ENCODE results near the gene RFTN1. TPM values are rescaled to one million over a fixed set of nuclear protein-coding genes. Genes with fewer than 3 reads are reported as not detected.
A peak's percentile ranks its signal among the peaks of the same experiment; 100 is the strongest.

RFTN1 gene
- total and polyA plus RNA-seq, 2 donors (not counting 1 experiment from before 2014, with no cell fraction given): 35.1 to 35.5 TPM

- no peak overlapping the region for H3K27ac ChIP-seq (ENCODE audit: insufficient read depth, low read length)
- no peak overlapping the region for H2AFZ ChIP-seq (ENCODE audit: low read length)
- no peak for DNase-seq (ENCODE audit: low read depth in 2 of 2)
- H3K4me3 ChIP-seq (replicated peaks in 1 of 4; ENCODE audit: control extremely low read depth in 1 of 4, insufficient read depth in 1 of 4, low read depth in 3 of 4, low read length in 4 of 4): no peak overlapping the region
- H3K4me1 ChIP-seq (ENCODE audit: control insufficient read depth, extremely low read depth, insufficient read depth, low read length): peaks cover 18% of the 10 kb centered on the region
- no peak overlapping the region for H3K4me2 ChIP-seq (ENCODE audit: extremely low read depth, insufficient read depth, low read length)
- peaks cover 2% of the 10 kb centered on the region for H3K79me2 ChIP-seq (ENCODE audit: control insufficient read depth, insufficient read depth, low read length)
- H3K9ac ChIP-seq (ENCODE audit: insufficient read depth, low read length): no peak overlapping the region
- H4K20me1 ChIP-seq (ENCODE audit: control insufficient read depth, extremely low read depth, insufficient read depth, low read length): no peaks in the 10 kb centered on the region
- no peak for TF ChIP-seq EZH2 (IDR thresholded peaks at IDR 0.05; ENCODE audit: low read length, missing control alignments)
- no peaks in the 10 kb centered on the region for H3K27me3 ChIP-seq (ENCODE audit: control insufficient read depth, insufficient read depth, low read length)
- H3K9me3 ChIP-seq (ENCODE audit: control insufficient read depth, insufficient read depth, low read depth, low read length): no peaks in the 10 kb centered on the region
- H3K36me3 ChIP-seq (ENCODE audit: control insufficient read depth, insufficient read depth, low read length): no peaks in the 10 kb centered on the region
Observed at GRCh38 chr3:16444344-16444743, 69.2 kb downstream of the RFTN1 start.

DNA sequence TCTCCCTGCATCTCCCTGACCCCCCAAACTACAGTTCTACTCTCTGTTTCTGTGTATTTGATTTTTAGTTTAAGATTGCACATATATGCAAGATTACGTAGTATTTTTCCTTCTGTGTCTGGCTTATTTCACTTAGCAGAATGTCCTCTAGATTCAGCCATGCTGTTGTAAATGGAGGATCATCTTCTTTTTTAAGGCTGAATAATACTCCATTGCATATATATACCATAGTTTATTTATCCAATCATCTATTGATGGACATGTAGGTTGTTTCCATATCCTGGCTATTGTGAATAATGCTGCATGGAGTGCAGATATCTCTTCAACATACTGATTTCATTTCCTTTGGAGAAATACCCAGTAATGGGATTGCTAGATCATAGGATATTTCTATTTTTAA, 70.8 kb downstream of the RFTN1 start:
- Histone ChIP-seq H3K4me1 (ENCODE audit: control insufficient read depth, extremely low read depth, insufficient read depth, low read length) (peaks cover 9% of the 10 kb centered on the region), H3K4me3 (replicated peaks in 1 of 4; ENCODE audit: control extremely low read depth in 1 of 4, insufficient read depth in 1 of 4, low read depth in 3 of 4, low read length in 4 of 4) (no peak overlapping the region), H4K20me1 (ENCODE audit: control insufficient read depth, extremely low read depth, insufficient read depth, low read length) (no peaks in the 10 kb centered on the region), H3K27me3 (ENCODE audit: control insufficient read depth, insufficient read depth, low read length) (no peaks in the 10 kb centered on the region), H3K27ac (ENCODE audit: insufficient read depth, low read length) (no peak overlapping the region), H3K36me3 (ENCODE audit: control insufficient read depth, insufficient read depth, low read length) (no peaks in the 10 kb centered on the region), H3K4me2 (ENCODE audit: extremely low read depth, insufficient read depth, low read length) (no peak overlapping the region), H3K79me2 (ENCODE audit: control insufficient read depth, insufficient read depth, low read length) (peaks cover 2% of the 10 kb centered on the region), H3K9me3 (ENCODE audit: control insufficient read depth, insufficient read depth, low read depth, low read length) (no peaks in the 10 kb centered on the region), H3K9ac (ENCODE audit: insufficient read depth, low read length) (no peak overlapping the region), H2AFZ (ENCODE audit: low read length) (no peak overlapping the region)
- TF ChIP-seq EZH2 (IDR thresholded peaks at IDR 0.05; ENCODE audit: low read length, missing control alignments): no peak
- no peak for TF ChIP-seq CTCF (conservative IDR thresholded peaks at IDR 0.05 in 1 of 2, IDR thresholded peaks at IDR 0.05 in 1 of 2; ENCODE audit: low read depth in 1 of 2, low read length in 2 of 2)
- DNase-seq (ENCODE audit: low read depth in 2 of 2): no peak

DNA sequence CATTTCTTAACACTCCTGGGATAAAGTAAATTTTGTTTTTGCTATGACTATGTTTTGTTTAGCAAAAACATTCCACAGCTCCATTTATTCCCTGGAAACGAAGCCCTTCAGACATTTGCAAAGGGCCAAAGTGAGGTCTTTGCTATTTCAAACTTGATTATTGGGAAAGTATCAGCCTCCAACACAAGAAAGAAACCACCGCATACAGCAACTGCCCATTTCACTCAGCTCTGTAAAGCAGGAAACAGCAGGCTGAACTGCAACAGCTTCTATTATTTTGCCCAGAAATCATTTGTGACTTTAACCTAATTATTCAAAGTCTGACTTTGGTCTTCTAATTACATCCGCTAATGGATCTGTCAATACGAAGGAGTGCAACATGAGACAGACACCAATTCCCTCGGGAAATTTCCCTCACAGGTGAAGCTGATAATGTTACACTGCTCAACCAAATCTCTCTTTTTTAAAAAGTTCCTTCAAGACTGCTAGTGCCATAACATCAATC, 72.1 kb downstream of the RFTN1 start:
- H3K4me1 ChIP-seq (ENCODE audit: control insufficient read depth, extremely low read depth, insufficient read depth, low read length): peaks cover 9% of the 10 kb centered on the region
- no peaks in the 10 kb centered on the region for H4K20me1 ChIP-seq (ENCODE audit: control insufficient read depth, extremely low read depth, insufficient read depth, low read length)
- no peak overlapping the region for H3K4me3 ChIP-seq (replicated peaks in 1 of 4; ENCODE audit: control extremely low read depth in 1 of 4, insufficient read depth in 1 of 4, low read depth in 3 of 4, low read length in 4 of 4)
- no peak overlapping the region for H2AFZ ChIP-seq (ENCODE audit: low read length)
- peak overlapping the region; percentile 48 for H3K4me2 ChIP-seq (ENCODE audit: extremely low read depth, insufficient read depth, low read length)
- no peaks in the 10 kb centered on the region for H3K27me3 ChIP-seq (ENCODE audit: control insufficient read depth, insufficient read depth, low read length)
- H3K9ac ChIP-seq (ENCODE audit: insufficient read depth, low read length): no peak overlapping the region
- no peaks in the 10 kb centered on the region for H3K36me3 ChIP-seq (ENCODE audit: control insufficient read depth, insufficient read depth, low read length)
- TF ChIP-seq EZH2 (IDR thresholded peaks at IDR 0.05; ENCODE audit: low read length, missing control alignments) (no peak), CTCF (conservative IDR thresholded peaks at IDR 0.05 in 1 of 2, IDR thresholded peaks at IDR 0.05 in 1 of 2; ENCODE audit: low read depth in 1 of 2, low read length in 2 of 2) (no peak)
- H3K27ac ChIP-seq (ENCODE audit: insufficient read depth, low read length): no peak overlapping the region
- no peaks in the 10 kb centered on the region for H3K9me3 ChIP-seq (ENCODE audit: control insufficient read depth, insufficient read depth, low read depth, low read length)
- no peaks in the 10 kb centered on the region for H3K79me2 ChIP-seq (ENCODE audit: control insufficient read depth, insufficient read depth, low read length)
- DNase-seq (ENCODE audit: low read depth in 2 of 2): peak; percentile 38 to 74
